Panc1 (cell line): Measurements from ENCODE around the gene RGN. TPM values are rescaled to one million over a fixed set of nuclear protein-coding genes. Genes with fewer than 3 reads are reported as not detected.

Experiments
- ATAC-seq: fragments of 200-7000 bp; cut with Tn5 transposase; 2 replicates; pipeline ENCODE4 v1.9.1; 2020; ENCODE audit warnings: mild to moderate bottlenecking, moderate library complexity
- BruUV-seq: library from RNA; stranded (reverse); fragments of 400-500 nt; replicated peaks from 2 replicates; lab custom pipeline; 2021; lab: Mats Ljungman, UMichigan
- CTCF ChIA-PET: fragments of 300-600 bp; sonication (Branson Sonifier 250); formaldehyde crosslinking; loops from one replicate; lab custom pipeline; 2022; ENCODE audit warnings: antibody characterized with exemption; lab: Charles Lee
- POLR2A ChIA-PET: fragments of 300-600 bp; sonication (Branson Sonifier 250); formaldehyde crosslinking; loops from one replicate; lab custom pipeline; 2022; ENCODE audit warnings: antibody characterized with exemption; lab: Charles Lee
- DNase-seq: peaks from one replicate; pipeline ENCODE4 v3.0.0-alpha.2; 2010; ENCODE audit warnings: low read depth, low spot score
- H3K27ac ChIP-seq: 2 replicates; pipeline ENCODE4 v1.5.1; 2011; ENCODE audit warnings: mild to moderate bottlenecking, low read length, inconsistent platforms
- H3K27me3 ChIP-seq: fragments of 200-500 bp; sonication (Bioruptor generic); 2 replicates; pipeline ENCODE4 v1.6.0; 2014; ENCODE audit warnings: low read length, inconsistent platforms; ENCODE audit not compliant: control insufficient read depth, insufficient read depth
- H3K36me3 ChIP-seq: fragments of 200-500 bp; sonication (Bioruptor generic); 2 replicates; pipeline ENCODE4 v1.5.1; 2014; ENCODE audit warnings: inconsistent platforms, mild to moderate bottlenecking, low read length, moderate library complexity; ENCODE audit not compliant: control insufficient read depth, insufficient read depth
- H3K4me1 ChIP-seq: 2 replicates; pipeline ENCODE4 v1.5.1; 2011; ENCODE audit warnings: inconsistent platforms, mild to moderate bottlenecking, low read length, moderate library complexity; ENCODE audit not compliant: control insufficient read depth, insufficient read depth
- H3K4me3 ChIP-seq, 2 experiments: 2 replicates each; pipeline ENCODE4 v1.5.1; 2011 to 2012; ENCODE audit warnings: low read depth in 2 of 2, low read length in 2 of 2, mild to moderate bottlenecking in 2 of 2, inconsistent platforms in 1 of 2, moderate library complexity in 1 of 2
- H3K9me3 ChIP-seq: fragments of 200-500 bp; sonication (Bioruptor generic); 2 replicates; pipeline ENCODE4 v1.5.1; 2014; ENCODE audit warnings: low read depth, mild to moderate bottlenecking, inconsistent platforms, low read length, moderate library complexity; ENCODE audit not compliant: control insufficient read depth, insufficient read depth
- CTCF ChIP-seq: fragments of 450-650 bp; IDR thresholded peaks from 2 replicates; pipeline ENCODE4 v1.5.1; 2017; ENCODE audit warnings: mild to moderate bottlenecking
- POLR2AphosphoS5 ChIP-seq: IDR thresholded peaks from 2 replicates; pipeline ENCODE4 v1.6.1; 2012; ENCODE audit warnings: mild to moderate bottlenecking, low read depth, low read length, moderate library complexity
- SIN3A ChIP-seq: IDR thresholded peaks from 2 replicates; pipeline ENCODE4 v1.6.1; 2012; ENCODE audit warnings: low read depth, mild to moderate bottlenecking, low read length, moderate library complexity, borderline replicate concordance; ENCODE audit not compliant: insufficient read depth
- TCF7L2 ChIP-seq: IDR thresholded peaks from 2 replicates; pipeline ENCODE4 v1.6.1; 2011; ENCODE audit warnings: mild to moderate bottlenecking, low read depth, low read length, inconsistent platforms
- in situ Hi-C: cut with HindIII; loops from 2 replicates; pipeline ENCODE4 v1.10.0; 2016; ENCODE audit warnings: low sequenced_read_pairs, low pct_unique_long_range_greater_than_20kb
- intact Hi-C: fragments of 100-400 bp; cut with micrococcal nuclease; formaldehyde crosslinking; loops from one replicate; pipeline ENCODE4 v1.10.0; 2022; ENCODE audit not compliant: unreplicated experiment
- total RNA-seq: library from RNA; stranded (reverse); gene quantifications from one replicate; pipeline ENCODE4 v1.2.1, GENCODE V29; 2021; ENCODE audit not compliant: unreplicated experiment
- TF ChIP-seq, protein P1 (sequence below), 2 experiments: IDR thresholded peaks; 2 replicates each; pipeline ENCODE4 v1.6.1; 2011 to 2012; ENCODE audit warnings: low read depth in 2 of 2, control low read depth in 1 of 2, low read length in 1 of 2, mild to moderate bottlenecking in 1 of 2, moderate library complexity in 1 of 2; ENCODE audit not compliant: insufficient read depth in 1 of 2

RGN gene
- total RNA-seq, 1 experiment from 2014 or later = 3.4 TPM

DNA sequence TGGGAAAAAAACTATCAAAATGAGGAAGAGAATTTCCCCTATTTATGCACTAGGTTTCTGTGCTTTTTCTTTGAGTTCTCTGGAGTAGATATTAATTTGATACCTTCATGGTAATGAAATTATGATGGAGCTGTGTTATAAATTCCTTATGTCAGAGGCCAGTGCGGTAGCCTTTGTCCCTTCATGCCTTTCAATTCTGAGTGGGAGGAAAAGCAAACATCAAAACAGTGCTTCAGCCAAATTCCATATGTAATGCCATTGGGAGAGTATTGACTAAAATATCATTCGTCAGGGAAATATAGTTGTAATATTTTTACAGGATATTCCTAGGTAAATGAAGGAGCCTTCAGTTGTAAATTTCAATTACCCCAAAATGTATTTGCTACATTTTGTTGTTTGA lies 17.5 kb upstream of the RGN start:
- TSS peak; percentile 44 for BruUV-seq
- no peak for ATAC-seq
- no peak for DNase-seq
- no peaks in the 10 kb centered on the region for H3K27me3 ChIP-seq
- no peak overlapping the region for H3K27ac ChIP-seq
- CTCF ChIA-PET = no interaction called here
- no peak overlapping the region for H3K4me3 ChIP-seq
- POLR2A ChIA-PET = no interaction called here
- H3K9me3 ChIP-seq = no peaks in the 10 kb centered on the region
- intact Hi-C loops = no loop called here
- H3K36me3 ChIP-seq = no peaks in the 10 kb centered on the region
- in situ Hi-C loops = no loop called here
- TF ChIP-seq TCF7L2 (no peak), POLR2AphosphoS5 (no peak), CTCF (no peak), SIN3A (no peak)
- TF ChIP-seq, protein P1, sequence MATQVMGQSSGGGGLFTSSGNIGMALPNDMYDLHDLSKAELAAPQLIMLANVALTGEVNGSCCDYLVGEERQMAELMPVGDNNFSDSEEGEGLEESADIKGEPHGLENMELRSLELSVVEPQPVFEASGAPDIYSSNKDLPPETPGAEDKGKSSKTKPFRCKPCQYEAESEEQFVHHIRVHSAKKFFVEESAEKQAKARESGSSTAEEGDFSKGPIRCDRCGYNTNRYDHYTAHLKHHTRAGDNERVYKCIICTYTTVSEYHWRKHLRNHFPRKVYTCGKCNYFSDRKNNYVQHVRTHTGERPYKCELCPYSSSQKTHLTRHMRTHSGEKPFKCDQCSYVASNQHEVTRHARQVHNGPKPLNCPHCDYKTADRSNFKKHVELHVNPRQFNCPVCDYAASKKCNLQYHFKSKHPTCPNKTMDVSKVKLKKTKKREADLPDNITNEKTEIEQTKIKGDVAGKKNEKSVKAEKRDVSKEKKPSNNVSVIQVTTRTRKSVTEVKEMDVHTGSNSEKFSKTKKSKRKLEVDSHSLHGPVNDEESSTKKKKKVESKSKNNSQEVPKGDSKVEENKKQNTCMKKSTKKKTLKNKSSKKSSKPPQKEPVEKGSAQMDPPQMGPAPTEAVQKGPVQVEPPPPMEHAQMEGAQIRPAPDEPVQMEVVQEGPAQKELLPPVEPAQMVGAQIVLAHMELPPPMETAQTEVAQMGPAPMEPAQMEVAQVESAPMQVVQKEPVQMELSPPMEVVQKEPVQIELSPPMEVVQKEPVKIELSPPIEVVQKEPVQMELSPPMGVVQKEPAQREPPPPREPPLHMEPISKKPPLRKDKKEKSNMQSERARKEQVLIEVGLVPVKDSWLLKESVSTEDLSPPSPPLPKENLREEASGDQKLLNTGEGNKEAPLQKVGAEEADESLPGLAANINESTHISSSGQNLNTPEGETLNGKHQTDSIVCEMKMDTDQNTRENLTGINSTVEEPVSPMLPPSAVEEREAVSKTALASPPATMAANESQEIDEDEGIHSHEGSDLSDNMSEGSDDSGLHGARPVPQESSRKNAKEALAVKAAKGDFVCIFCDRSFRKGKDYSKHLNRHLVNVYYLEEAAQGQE (IDR thresholded peaks at IDR 0.05; ENCODE audit: insufficient read depth in 1 of 2, low read depth in 2 of 2, low read length in 1 of 2) = no peak
- no peaks in the 10 kb centered on the region for H3K4me1 ChIP-seq

- Histone ChIP-seq H3K27ac (no peak overlapping the region), H3K36me3 (no peaks in the 10 kb centered on the region), H3K4me3 (no peak overlapping the region), H3K9me3 (no peaks in the 10 kb centered on the region), H3K4me1 (no peaks in the 10 kb centered on the region), H3K27me3 (no peaks in the 10 kb centered on the region)
- BruUV-seq = no TSS peak
- intact Hi-C loops (no loop called here), in situ Hi-C loops (no loop called here)
- TF ChIP-seq TCF7L2 (no peak), POLR2AphosphoS5 (no peak), SIN3A (no peak), CTCF (no peak)
- TF ChIP-seq, protein P1 (IDR thresholded peaks at IDR 0.05; ENCODE audit: insufficient read depth in 1 of 2, low read depth in 2 of 2, low read length in 1 of 2) = no peak
- no peak for DNase-seq
- CTCF ChIA-PET = no interaction called here
- POLR2A ChIA-PET = no interaction called here
- ATAC-seq = no peak
These were observed 16.9 kb upstream of the RGN start for GRCh38 chrX:47061238-47061919.
